Stimulated activated CD8-positive, alpha-beta memory T cell treated with anti-CD3 and anti-CD28 coated beads, Interleukin-15, amount 100 ng/mL, for 24 hours (primary cell): ENCODE results near the gene MT1A.
"Not testable (repeated sequence)": the region's sequence is repeated elsewhere in the genome, so short reads cannot be mapped to it uniquely, and the experiment has no call there.

Source experiments
- DNase-seq: peaks from one replicate; pipeline ENCODE4 v3.0.0-alpha.2; 2020; ENCODE audit warnings: low read depth

The MT1A gene

GRCh38 chr16:56657555-56658326 lies 19.3 kb downstream of the MT1A start, which contains the start of gene MT1F:
TSS of gene MT1F (plus strand) at chr16:56657959. CDS start at chr16:56658059, 100 bp downstream.
- peak; percentile 53 for DNase-seq

- DNase-seq = no peak
Observed at GRCh38 chr16:56658327-56658875, 19.9 kb downstream of the MT1A start.

GRCh38 chr16:56662357-56663354 lies 24.2 kb downstream of the MT1A start:
- no peak for DNase-seq

- no peak for DNase-seq
Observed at GRCh38 chr16:56664506-56664905, 26.0 kb downstream of the MT1A start.

GRCh38 chr16:56665286-56666261 lies 27.1 kb downstream of the MT1A start:
- not testable (repeated sequence) for DNase-seq

DNA sequence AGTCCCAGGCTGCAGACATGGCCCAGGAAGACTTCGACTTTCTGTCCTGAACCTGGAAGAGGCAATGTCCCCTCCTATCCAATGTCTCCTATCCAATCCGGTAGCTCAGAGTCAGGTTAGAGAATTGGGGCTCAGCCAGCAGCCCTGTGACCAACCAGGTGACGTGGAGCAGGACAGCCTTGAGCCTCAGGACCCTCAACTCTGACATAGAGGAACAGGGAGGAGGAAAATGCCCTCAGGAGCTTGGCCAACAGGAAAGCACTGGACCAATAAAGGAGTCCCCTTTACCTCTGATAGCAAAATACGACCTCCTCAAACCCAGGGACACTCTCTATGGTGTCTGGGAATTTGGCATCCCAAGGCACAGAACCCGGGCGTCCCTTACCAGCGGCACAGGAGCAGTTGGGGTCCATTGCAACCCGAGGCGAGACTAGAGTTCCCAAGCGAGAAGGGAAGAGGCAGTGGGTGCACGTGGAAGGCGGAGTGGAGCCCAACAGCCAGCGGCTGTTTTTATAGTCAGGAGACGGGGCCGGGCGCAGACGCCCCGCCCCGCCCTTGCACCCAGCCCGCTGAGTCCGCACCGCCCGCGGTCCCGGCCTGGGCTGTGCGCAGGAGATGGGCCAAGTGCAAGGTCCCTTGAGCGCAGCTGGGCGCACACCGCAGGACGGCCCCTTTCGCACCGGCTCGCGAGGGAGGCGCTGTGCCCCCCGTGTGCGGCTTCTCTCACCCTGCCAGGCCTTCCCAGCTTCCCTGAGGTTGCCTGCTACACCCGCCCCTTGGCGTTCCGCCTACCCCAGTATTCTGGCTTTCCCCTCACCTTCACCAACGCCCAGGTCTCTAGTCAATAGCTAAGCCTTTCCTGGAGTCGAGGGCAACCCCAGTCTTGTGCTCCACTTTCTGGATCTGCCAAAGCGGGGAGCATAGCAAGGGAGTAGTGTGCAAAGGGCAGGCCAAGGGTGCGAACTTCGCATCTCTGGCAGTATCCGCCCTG lies 29.4 kb downstream of the MT1A start, which contains the start of gene MT1G:
TSS of gene MT1G (minus strand) at position 485 of the 991 bp plus-strand sequence. CDS start at position 413, 72 bp downstream.
- DNase-seq = no peak

- no peak for DNase-seq
Observed at GRCh38 chr16:56669005-56669839, 30.8 kb downstream of the MT1A start, which contains the start of gene MT1H. TSS of gene MT1H (plus strand) at chr16:56669814. CDS start at chr16:56669885, 71 bp downstream.

DNA sequence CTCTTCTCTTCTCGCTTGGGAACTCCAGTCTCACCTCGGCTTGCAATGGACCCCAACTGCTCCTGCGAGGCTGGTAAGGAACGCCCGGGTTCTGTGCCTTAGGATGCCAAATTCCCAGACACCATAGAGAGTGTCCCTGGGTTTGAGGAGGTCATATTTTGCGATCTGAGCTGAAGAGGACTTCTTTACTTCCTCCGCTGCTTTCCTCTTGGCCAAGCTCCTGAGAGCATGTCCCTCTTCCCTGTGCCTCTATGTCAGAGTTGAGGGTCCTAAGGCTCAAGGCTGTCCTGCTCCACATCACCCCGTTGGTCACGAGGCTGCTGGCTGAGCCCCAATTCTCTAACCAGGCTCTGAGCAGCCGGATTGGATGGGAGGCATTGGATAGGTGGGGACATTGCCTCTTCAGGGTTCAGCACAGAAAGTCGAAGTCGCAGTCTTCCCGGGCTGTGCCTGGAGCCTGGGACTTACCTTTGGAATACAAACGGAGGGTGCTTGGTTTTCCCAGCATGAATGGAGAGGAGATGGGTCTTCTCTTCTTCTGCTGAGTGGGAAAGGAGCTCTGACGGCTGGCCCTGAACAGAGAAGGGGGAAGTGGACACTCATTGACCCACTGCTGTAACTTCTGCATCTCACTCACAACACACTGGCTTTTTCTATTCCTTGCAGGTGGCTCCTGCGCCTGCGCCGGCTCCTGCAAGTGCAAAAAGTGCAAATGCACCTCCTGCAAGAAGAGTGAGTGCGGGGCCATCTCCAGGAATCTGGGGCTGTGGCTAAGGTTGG lies 31.6 kb downstream of the MT1A start:
- DNase-seq = no peak

GRCh38 chr16:56670620-56670934 lies 32.1 kb downstream of the MT1A start:
- DNase-seq = no peak

DNA sequence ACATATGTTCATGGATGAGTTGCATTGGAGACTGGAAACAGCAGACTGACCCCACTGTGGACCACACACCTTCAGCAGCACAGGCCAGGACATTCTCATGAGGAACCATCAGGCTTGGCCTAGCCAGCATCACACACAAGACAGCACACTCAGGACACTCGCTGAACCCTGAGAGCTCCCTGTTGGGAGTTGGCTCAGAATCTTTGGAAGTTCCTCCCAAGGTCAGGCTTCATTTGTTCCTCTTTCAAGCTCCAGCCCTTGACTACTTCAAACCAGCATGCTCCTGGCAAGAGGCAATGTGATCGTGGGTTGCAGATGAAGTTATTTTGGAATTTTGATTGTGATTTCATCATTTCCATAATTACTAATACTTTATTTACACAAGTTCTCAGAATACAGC lies 33.2 kb downstream of the MT1A start:
- not testable (repeated sequence) for DNase-seq

DNA sequence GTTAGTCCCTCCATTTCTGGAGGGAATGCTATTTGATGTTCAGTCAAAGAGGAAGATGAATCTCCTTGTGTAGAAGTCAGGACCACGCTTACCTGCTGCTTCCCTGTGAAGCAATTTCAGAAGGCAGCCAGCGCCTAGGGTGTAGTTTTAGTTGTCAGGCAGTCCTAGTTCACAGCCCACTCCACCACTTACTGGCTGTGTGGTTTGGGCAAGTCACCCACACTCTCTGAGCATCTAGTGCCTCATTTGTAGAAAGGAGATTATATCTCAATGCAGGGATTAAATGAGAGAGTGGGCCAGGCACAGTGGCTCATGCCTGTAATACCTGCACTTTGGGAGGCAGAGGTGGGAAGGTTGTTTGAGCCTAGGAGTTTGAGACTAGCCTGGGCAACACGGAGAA lies 33.7 kb downstream of the MT1A start:
- not testable (repeated sequence) for DNase-seq

DNA sequence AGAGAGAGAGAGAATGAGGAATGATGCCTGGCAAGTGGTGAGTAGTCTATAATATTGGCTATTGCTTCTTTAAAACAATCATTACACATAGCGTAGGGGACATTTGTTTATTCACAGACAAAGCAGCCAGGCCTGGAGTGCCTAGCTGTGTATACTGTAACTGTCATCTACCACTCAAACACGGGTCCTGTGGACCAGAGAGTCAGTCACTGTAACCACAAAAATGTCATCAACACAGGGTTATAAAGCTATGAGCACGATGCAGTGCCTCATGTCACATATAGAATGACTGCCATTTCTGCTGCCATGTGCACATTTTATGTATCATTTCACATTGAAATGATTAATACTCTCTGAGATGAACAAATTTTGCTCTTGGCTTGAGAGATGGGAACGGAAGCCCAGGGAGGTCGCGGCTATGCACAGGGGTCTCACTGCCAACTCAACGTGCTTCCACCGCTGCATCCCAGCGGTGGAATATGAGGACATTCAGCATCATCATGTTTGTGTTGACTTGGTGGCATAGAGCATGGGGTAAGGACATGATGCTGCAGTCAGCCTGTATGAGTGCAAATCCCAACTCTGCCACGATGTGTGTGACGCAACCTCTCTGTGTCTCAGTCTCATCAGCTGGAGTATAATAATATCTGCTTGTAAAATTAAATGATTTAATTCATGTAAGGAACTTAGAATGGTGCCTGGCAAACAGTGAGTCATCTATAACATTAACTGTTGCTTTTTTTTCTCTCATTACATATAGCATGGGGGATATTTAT lies 34.5 kb downstream of the MT1A start:
- no peak for DNase-seq

DNA sequence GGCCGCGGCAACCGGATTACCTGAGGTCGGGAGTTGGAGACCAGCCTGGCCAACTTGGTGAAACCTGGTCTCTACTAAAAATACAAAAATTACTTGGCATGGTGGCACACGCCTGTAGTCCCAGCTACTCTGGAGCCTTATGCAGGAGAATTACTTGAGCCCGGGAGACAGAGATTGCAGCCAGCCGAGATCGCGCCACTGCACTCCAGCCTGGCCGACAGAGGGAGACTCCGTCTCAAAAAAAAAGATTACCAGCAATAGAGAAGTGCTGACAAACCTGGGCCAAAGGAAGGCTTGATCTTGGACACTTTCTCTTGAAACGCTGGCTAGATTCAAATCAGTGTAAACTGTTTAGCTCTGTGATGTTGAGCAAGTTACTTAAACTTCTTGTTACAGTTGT lies 35.5 kb downstream of the MT1A start:
- DNase-seq = no peak

- not testable (repeated sequence) for DNase-seq
Observed at GRCh38 chr16:56674570-56674969, 36.1 kb downstream of the MT1A start.

GRCh38 chr16:56675685-56676210 lies 37.3 kb downstream of the MT1A start:
- peak; percentile 38 for DNase-seq

- DNase-seq = no peak
Observed at GRCh38 chr16:56677474-56677873, 39.0 kb downstream of the MT1A start.

GRCh38 chr16:56679078-56679730 lies 40.7 kb downstream of the MT1A start:
- no peak for DNase-seq
